HepG2 (cell line): ENCODE measurements around the gene STOM. TPM values are rescaled to one million over a fixed set of nuclear protein-coding genes. Genes with fewer than 3 reads are reported as not detected.

ENCODE experiments used
- ATAC-seq: fragments of 200-7000 bp; cut with Tn5 transposase; 3 replicates; pipeline ENCODE4 v1.9.1; 2020; ENCODE audit warnings: mild to moderate bottlenecking, moderate library complexity
- BruUV-seq: library from RNA; stranded (reverse); fragments of 400-500 nt; replicated peaks from 2 replicates; lab custom pipeline; 2021; lab: Mats Ljungman, UMichigan
- CTCF ChIA-PET: fragments of 300-600 bp; formaldehyde crosslinking; extraction: SDS; loops from one replicate; lab custom pipeline; 2021; ENCODE audit warnings: low total read pairs, inconsistent platforms, low intra/inter-chr PET ratio; lab: Yijun Ruan, JAX
- POLR2A ChIA-PET: fragments of 350-600 bp; sonication (Branson Sonifier 250); formaldehyde crosslinking; loops from one replicate; lab custom pipeline; 2020; ENCODE audit warnings: antibody characterized with exemption, inconsistent platforms; lab: Yijun Ruan, JAX
- DNase-seq: peaks from one replicate; pipeline ENCODE4 v3.0.0-alpha.2; 2015; ENCODE audit warnings: low spot score
- FAIRE-seq: peaks from 3 replicates; lab custom pipeline; 2011; peaks lifted over from hg19 to GRCh38; lab: Jason Lieb, UNC
- H2AFZ ChIP-seq: one replicate; pipeline ENCODE4 v1.6.1; 2011; ENCODE audit warnings: low read length, inconsistent platforms
- H3K27ac ChIP-seq: fragments of 300-600 bp; 3 replicates; pipeline ENCODE4 v1.8.0; 2011; ENCODE audit warnings: mixed run types, mild to moderate bottlenecking, mixed read lengths, low read length, inconsistent platforms; ENCODE audit not compliant: insufficient read depth; ENCODE audit errors: extremely low read length
- H3K27me3 ChIP-seq, 2 experiments: fragments of 200-600 bp in 1 of 2; 2 replicates in 1 of 2; 3 replicates in 1 of 2; pipeline versions ENCODE4 v1.6.0 to v1.8.0; 2011; ENCODE audit warnings: low read length in 2 of 2, mild to moderate bottlenecking in 2 of 2, moderate library complexity in 2 of 2, inconsistent platforms in 1 of 2; ENCODE audit not compliant: insufficient read depth in 2 of 2, control insufficient read depth in 1 of 2
- H3K36me3 ChIP-seq, 2 experiments: fragments of 200-600 bp in 1 of 2; replicated peaks in 1 of 2; 2 replicates in 1 of 2; 3 replicates in 1 of 2; pipeline versions ENCODE4 v1.5.1 to v1.8.0; 2011; ENCODE audit warnings: low read length in 2 of 2, inconsistent platforms in 1 of 2; ENCODE audit not compliant: insufficient read depth in 2 of 2, control insufficient read depth in 1 of 2
- H3K4me1 ChIP-seq: 2 replicates; pipeline ENCODE4 v1.5.1; 2012; ENCODE audit warnings: low read length, inconsistent platforms; ENCODE audit not compliant: insufficient read depth
- H3K4me2 ChIP-seq: 2 replicates; pipeline ENCODE4 v1.6.0; 2011; ENCODE audit warnings: low read depth, low read length, inconsistent platforms
- H3K4me3 ChIP-seq, 3 experiments: fragments of 200-600 bp in 1 of 3; sonication (generic), shearing (Covaris generic) in 1 of 3; replicated peaks in 1 of 3; 2 replicates each; pipeline ENCODE4 v1.5.1; 2011 to 2016; ENCODE audit warnings: low read length in 3 of 3, inconsistent platforms in 2 of 3, low read depth in 2 of 3, mild to moderate bottlenecking in 2 of 3, control low read depth in 1 of 3, mixed read lengths in 1 of 3; ENCODE audit not compliant: insufficient read depth in 1 of 3
- H3K79me2 ChIP-seq: one replicate; pipeline ENCODE4 v1.6.1; 2011; ENCODE audit warnings: low read length, inconsistent platforms; ENCODE audit not compliant: insufficient read depth
- H3K9ac ChIP-seq: 2 replicates; pipeline ENCODE4 v1.6.0; 2011; ENCODE audit warnings: mild to moderate bottlenecking, low read depth, low read length, inconsistent platforms; ENCODE audit not compliant: insufficient read depth
- H3K9me3 ChIP-seq: 2 replicates; pipeline ENCODE4 v1.5.1; 2012; ENCODE audit warnings: mild to moderate bottlenecking, low read length
- H4K20me1 ChIP-seq: 2 replicates; pipeline ENCODE4 v1.6.0; 2011; ENCODE audit warnings: inconsistent platforms, mild to moderate bottlenecking, low read length, moderate library complexity; ENCODE audit not compliant: insufficient read depth
- ETV6 ChIP-seq: sonication (generic); formaldehyde crosslinking; conservative IDR thresholded peaks from 2 replicates; pipeline ENCODE4 v1.4.0; 2020; ENCODE audit warnings: missing genetic modification reagents
- HNRNPL ChIP-seq: fragments of 200-400 bp; formaldehyde crosslinking; IDR thresholded peaks from 2 replicates; pipeline ENCODE4 v1.6.1; 2017; ENCODE audit warnings: mild to moderate bottlenecking, low read depth, low read length
- MAFF ChIP-seq: IDR thresholded peaks from 2 replicates; pipeline ENCODE4 v1.6.1; 2011; ENCODE audit warnings: low read depth, low read length, improper control_type of control experiment
- MAFK ChIP-seq, 2 experiments: IDR thresholded peaks in 1 of 2; conservative IDR thresholded peaks in 1 of 2; 2 replicates each; pipeline ENCODE4 v1.6.1; 2011; ENCODE audit warnings: improper control_type of control experiment in 2 of 2, low read length in 2 of 2
- ZNF672 ChIP-seq: sonication (generic); formaldehyde crosslinking; IDR thresholded peaks from 2 replicates; pipeline ENCODE4 v1.8.1; 2022; ENCODE audit warnings: missing genetic modification reagents
- WGBS: methylation state at CpG from one replicate; pipeline ENCODE4 v1.1.6; 2017; ENCODE audit warnings: low lambda C conversion rate; 5-methylcytosine and 5-hydroxymethylcytosine counted together
- in situ Hi-C: cut with HindIII; loops from 2 replicates; pipeline ENCODE4 v1.10.0; 2017; ENCODE audit warnings: low pct_unique_long_range_greater_than_20kb; ENCODE audit not compliant: extremely low pct_ligation_motif_present
- intact Hi-C: fragments of 100-400 bp; cut with micrococcal nuclease; formaldehyde crosslinking; loops from one replicate; pipeline ENCODE4 v1.10.0; 2022; ENCODE audit not compliant: unreplicated experiment
- polyA plus RNA-seq, 8 experiments: library from polyadenylated mRNA; depleted of rRNA in 3 of 8; stranded (reverse) in 7 of 8; unstranded in 1 of 8; fragments of >200 nt; fragmentation: Illumina TruSeq in 4 of 8; extraction: Trizol in 4 of 8; gene quantifications; 2 replicates each; pipeline versions ENCODE4 v1.2.1 to v1.2.3, GENCODE V29; 2011 to 2016; ENCODE audit warnings: low read depth in 4 of 8, missing spikeins in 1 of 8, mixed read lengths in 1 of 8; ENCODE audit not compliant: insufficient read depth in 1 of 8
- total RNA-seq, 5 experiments: library from RNA; depleted of rRNA; stranded (reverse); fragments of >200 nt; fragmentation: Illumina TruSeq; extraction: Trizol; gene quantifications; 2 replicates each; pipeline ENCODE4 v1.2.3, GENCODE V29; 2016; ENCODE audit warnings: low read depth in 1 of 5

Gene STOM
- total and polyA plus RNA-seq, 2 of the 13 experiments (the other 11 are each of a cell fraction or from before 2014, with no cell fraction given), result 43.6 to 165 TPM

- 88% methylated on average over 8 of the region's 8 CpGs for WGBS
- no peak overlapping the region for H2AFZ ChIP-seq
- no peaks in the 10 kb centered on the region for H3K9me3 ChIP-seq
- ATAC-seq, result no peak
- CTCF ChIA-PET, result no interaction called here
- no TSS peak for BruUV-seq
- no peaks in the 10 kb centered on the region for H3K79me2 ChIP-seq
- intact Hi-C loops (no loop called here), in situ Hi-C loops (no loop called here)
- no peak for DNase-seq
- FAIRE-seq, result no peak
- no peak overlapping the region for H3K27ac ChIP-seq
- H3K9ac ChIP-seq, result no peak overlapping the region
- POLR2A ChIA-PET, result no interaction called here
- H3K4me1 ChIP-seq, result no peaks in the 10 kb centered on the region
- peaks cover 23 to 64% of the 10 kb centered on the region in 2 experiments for H3K36me3 ChIP-seq
- no peak overlapping the region for H3K4me3 ChIP-seq
- H3K4me2 ChIP-seq, result no peak overlapping the region
- no peaks in the 10 kb centered on the region for H3K27me3 ChIP-seq
- peaks cover 3% of the 10 kb centered on the region; the same call in 1 of the 2 replicates for H4K20me1 ChIP-seq
- no peak for TF ChIP-seq HNRNPL
- peak; percentile 90 for TF ChIP-seq MAFF
- TF ChIP-seq MAFK (conservative IDR thresholded peaks at IDR 0.05 in 1 of 2, IDR thresholded peaks at IDR 0.05 in 1 of 2; ENCODE audit: low read length in 2 of 2), result peak; percentile 91 to 95
- TF ChIP-seq, all 625 proteins: peak for 2
Observed at GRCh38 chr9:121349009-121349408, 21.0 kb downstream of the STOM start.

GRCh38 chr9:121348221-121348620, 21.8 kb downstream of the STOM start:
- 97% methylated on average over 3 of the region's 3 CpGs for WGBS
- Histone ChIP-seq H3K9ac (no peak overlapping the region), H3K4me3 (no peak overlapping the region), H2AFZ (no peak overlapping the region), H3K36me3 (peaks cover 19 to 65% of the 10 kb centered on the region in 2 experiments), H3K4me1 (no peaks in the 10 kb centered on the region), H3K27me3 (no peaks in the 10 kb centered on the region), H4K20me1 (peaks cover 3% of the 10 kb centered on the region; the same call in 1 of the 2 replicates), H3K27ac (no peak overlapping the region), H3K9me3 (no peaks in the 10 kb centered on the region), H3K4me2 (no peak overlapping the region), H3K79me2 (no peaks in the 10 kb centered on the region)
- TF ChIP-seq ETV6 (CRISPR knock-in tag), result no peak
- TF ChIP-seq ZNF672 (CRISPR knock-in tag), result no peak
- DNase-seq (no peak), ATAC-seq (no peak), FAIRE-seq (no peak)
- in situ Hi-C loops (no loop called here), intact Hi-C loops (no loop called here)
- BruUV-seq, result no TSS peak
- POLR2A ChIA-PET, result no interaction called here
- CTCF ChIA-PET, result no interaction called here
